Measurements from ENCODE around the gene COL4A2.

DNA sequence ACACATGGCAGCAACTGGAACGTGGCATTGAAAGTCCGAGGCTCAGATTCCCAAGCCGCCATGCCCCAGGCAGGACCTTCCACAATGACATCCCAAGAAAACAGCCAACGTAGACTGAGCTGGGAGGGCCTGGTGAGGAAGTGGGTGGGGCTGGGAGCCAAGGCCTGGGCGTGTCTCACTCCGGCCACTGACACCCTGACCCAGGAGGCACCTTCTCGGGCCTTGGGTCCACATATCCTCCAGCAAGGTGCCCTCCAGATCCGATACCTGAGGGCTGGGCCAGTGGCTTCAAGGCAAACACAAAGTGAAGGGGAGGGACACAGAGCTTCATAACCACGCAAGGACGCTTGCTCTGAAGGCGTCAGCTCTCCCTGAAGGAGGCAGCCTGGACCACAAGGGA lies 211.5 kb downstream of the COL4A2 start:
- no peak for TF ChIP-seq CTCF (optimal IDR thresholded peaks at IDR 0.05 in 1 of 3, IDR thresholded peaks at IDR 0.05 in 1 of 3, conservative IDR thresholded peaks at IDR 0.05 in 1 of 3; ENCODE audit: extremely low read depth in 1 of 3, insufficient read depth in 2 of 3, low read length in 3 of 3)
- TF ChIP-seq EZH2 (IDR thresholded peaks at IDR 0.05; ENCODE audit: low read length), result no peak

All from keratinocyte (primary cell).